Suprapubic skin (tissue), 4 donors: Measurements from ENCODE around the gene FMN1.

Experiments
- POLR2A ChIP-seq, 2 donors: fragments of 450-650 bp; IDR thresholded peaks; one replicate each; pipeline ENCODE4 v1.6.1; 2017; ENCODE audit warnings: antibody characterized with exemption in 2 of 2, mild to moderate bottlenecking in 2 of 2, moderate library complexity in 2 of 2
- POLR2AphosphoS5 ChIP-seq, 3 donors: sonication (generic); formaldehyde crosslinking; IDR thresholded peaks; one replicate each; pipeline ENCODE4 v1.6.1; 2017; ENCODE audit warnings: antibody characterized with exemption in 3 of 3
- TF ChIP-seq, protein P1 (sequence below), 2 donors: fragments of 200-600 bp in 1 of 2; fragments of 450-650 bp in 1 of 2; sonication (generic) in 1 of 2; IDR thresholded peaks; one replicate each; pipeline ENCODE4 v1.5.1; 2016 to 2019; ENCODE audit warnings: antibody characterized with exemption in 2 of 2, mild to moderate bottlenecking in 1 of 2, moderate library complexity in 1 of 2

DNA sequence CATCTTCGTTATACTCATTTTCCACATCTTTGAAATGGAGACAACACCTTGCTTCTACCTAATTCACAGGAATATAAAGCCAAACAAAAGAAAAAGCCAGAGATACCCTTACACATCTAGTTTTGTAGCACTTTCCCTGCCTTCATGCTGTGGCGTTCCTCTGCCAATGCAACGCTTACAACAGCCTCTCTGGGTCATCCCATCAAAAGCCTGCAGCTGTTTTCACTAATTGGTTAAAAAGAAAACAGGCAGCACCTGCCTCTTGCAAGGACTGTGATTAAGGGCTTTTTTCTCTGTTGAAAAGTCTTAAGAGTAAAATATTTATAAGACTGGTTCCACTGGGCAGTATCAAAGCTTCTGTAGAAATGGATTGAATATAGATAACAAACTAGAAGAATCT, 120.3 kb downstream of the FMN1 start:
- TF ChIP-seq, protein P1, sequence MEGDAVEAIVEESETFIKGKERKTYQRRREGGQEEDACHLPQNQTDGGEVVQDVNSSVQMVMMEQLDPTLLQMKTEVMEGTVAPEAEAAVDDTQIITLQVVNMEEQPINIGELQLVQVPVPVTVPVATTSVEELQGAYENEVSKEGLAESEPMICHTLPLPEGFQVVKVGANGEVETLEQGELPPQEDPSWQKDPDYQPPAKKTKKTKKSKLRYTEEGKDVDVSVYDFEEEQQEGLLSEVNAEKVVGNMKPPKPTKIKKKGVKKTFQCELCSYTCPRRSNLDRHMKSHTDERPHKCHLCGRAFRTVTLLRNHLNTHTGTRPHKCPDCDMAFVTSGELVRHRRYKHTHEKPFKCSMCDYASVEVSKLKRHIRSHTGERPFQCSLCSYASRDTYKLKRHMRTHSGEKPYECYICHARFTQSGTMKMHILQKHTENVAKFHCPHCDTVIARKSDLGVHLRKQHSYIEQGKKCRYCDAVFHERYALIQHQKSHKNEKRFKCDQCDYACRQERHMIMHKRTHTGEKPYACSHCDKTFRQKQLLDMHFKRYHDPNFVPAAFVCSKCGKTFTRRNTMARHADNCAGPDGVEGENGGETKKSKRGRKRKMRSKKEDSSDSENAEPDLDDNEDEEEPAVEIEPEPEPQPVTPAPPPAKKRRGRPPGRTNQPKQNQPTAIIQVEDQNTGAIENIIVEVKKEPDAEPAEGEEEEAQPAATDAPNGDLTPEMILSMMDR (IDR thresholded peaks at IDR 0.05): no peak
- TF ChIP-seq POLR2AphosphoS5 (IDR thresholded peaks at IDR 0.05) (no peak), POLR2A (IDR thresholded peaks at IDR 0.05) (no peak)
